Parathyroid adenoma (tissue), 2 donors: ENCODE measurements around the gene NLGN4Y.

Experiments
- H2AFZ ChIP-seq: fragments of 300-600 bp; sonication (generic); one replicate; pipeline ENCODE4 v1.7.0; 2017; ENCODE audit warnings: antibody characterized with exemption, mild to moderate bottlenecking
- H3K27ac ChIP-seq: fragments of 300-600 bp; sonication (generic); one replicate; pipeline ENCODE4 v1.7.0; 2017
- H3K27me3 ChIP-seq: fragments of 300-600 bp; sonication (generic); one replicate; pipeline ENCODE4 v1.7.0; 2017; ENCODE audit warnings: low read length; ENCODE audit not compliant: control insufficient read depth, insufficient read depth
- H3K36me3 ChIP-seq: fragments of 300-600 bp; sonication (generic); one replicate; pipeline ENCODE4 v1.7.0; 2017; ENCODE audit warnings: low read length; ENCODE audit not compliant: control insufficient read depth, insufficient read depth
- H3K4me1 ChIP-seq: fragments of 300-600 bp; sonication (generic); one replicate; pipeline ENCODE4 v1.7.0; 2017; ENCODE audit warnings: control low read depth
- H3K4me2 ChIP-seq: fragments of 300-600 bp; sonication (generic); one replicate; pipeline ENCODE4 v1.7.0; 2017; ENCODE audit warnings: low read length
- H3K4me3 ChIP-seq: fragments of 300-600 bp; sonication (generic); one replicate; pipeline ENCODE4 v1.7.0; 2017; ENCODE audit warnings: low read depth, low read length
- H3K79me2 ChIP-seq: fragments of 300-600 bp; sonication (generic); one replicate; pipeline ENCODE4 v1.7.0; 2017; ENCODE audit warnings: control low read depth
- H3K9ac ChIP-seq: fragments of 300-600 bp; sonication (generic); one replicate; pipeline ENCODE4 v1.7.0; 2017; ENCODE audit warnings: mild to moderate bottlenecking
- H3K9me3 ChIP-seq: fragments of 300-600 bp; sonication (generic); one replicate; pipeline ENCODE4 v1.7.0; 2017; ENCODE audit warnings: low read length; ENCODE audit not compliant: control insufficient read depth
- TF ChIP-seq, protein P1 (sequence below): fragments of 300-600 bp; sonication (generic); IDR thresholded peaks from one replicate; pipeline ENCODE4 v1.7.0; 2017; ENCODE audit warnings: antibody characterized with exemption, mild to moderate bottlenecking
- donor health status: primary hyperparathyroidism.

The NLGN4Y gene

DNA sequence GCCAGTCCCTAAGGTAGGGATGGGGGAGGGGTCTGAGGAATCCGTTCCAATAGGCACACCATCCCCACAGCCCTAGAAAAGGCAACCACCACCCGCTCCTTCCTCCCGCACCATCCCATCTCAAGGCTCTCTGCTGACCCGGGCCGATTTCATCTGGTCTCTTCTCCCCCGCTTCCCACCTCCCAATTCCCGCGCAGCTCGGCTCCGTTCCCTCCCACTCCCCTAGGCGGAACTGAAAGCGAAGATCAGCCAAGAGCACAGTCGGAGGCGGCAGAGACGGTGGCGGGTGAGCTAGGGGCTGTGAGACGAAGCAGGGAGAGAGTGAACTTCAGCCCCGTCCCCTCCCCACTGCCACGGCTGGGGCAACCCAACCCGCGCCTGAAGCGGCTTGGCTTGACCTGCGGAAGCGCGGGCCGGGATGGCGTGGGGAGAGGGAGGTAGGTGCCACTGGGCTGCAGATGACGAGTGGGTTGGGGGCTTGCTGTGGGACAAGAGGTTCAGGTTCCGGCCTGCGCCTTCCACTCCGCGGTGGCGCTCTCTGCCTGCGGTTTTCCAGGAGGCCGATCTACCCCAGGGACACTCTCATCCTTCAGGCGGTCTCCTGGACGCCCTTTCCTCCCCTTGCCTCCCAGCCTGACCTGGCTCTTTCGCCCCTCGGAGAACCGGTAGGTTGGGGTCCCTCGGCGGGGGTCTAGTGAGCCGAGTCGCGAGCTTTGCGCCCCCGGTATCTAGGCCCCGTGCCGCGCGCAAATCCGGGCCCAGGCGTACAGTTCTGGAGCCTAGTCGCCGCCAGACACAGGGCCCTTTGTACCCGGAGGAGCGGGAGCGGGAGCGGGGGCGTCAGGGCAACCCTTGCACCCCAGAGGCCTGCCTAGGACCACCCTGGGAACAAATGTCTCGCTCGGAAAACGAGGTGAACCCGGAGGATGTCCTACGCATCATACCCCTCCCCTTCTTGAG lies at the start of gene NLGN4Y:
Gene NLGN4Y (plus strand): TSS at position 258 of the 960 bp plus-strand sequence. CDS start 97,591 bp downstream, outside the sequence.
- Histone ChIP-seq H3K79me2 (no peaks in the 10 kb centered on the region), H2AFZ (no peak within 1 kb of the TSS), H3K9ac (no peak within 1 kb of the TSS), H3K4me2 (peak within 1 kb of the TSS; percentile 81), H3K9me3 (no peaks in the 10 kb centered on the region), H3K27ac (no peak within 1 kb of the TSS), H3K36me3 (no peaks in the 10 kb centered on the region), H3K27me3 (no peaks in the 10 kb centered on the region), H3K4me1 (no peaks in the 10 kb centered on the region), H3K4me3 (peak within 1 kb of the TSS; percentile 60)
- TF ChIP-seq, protein P1, sequence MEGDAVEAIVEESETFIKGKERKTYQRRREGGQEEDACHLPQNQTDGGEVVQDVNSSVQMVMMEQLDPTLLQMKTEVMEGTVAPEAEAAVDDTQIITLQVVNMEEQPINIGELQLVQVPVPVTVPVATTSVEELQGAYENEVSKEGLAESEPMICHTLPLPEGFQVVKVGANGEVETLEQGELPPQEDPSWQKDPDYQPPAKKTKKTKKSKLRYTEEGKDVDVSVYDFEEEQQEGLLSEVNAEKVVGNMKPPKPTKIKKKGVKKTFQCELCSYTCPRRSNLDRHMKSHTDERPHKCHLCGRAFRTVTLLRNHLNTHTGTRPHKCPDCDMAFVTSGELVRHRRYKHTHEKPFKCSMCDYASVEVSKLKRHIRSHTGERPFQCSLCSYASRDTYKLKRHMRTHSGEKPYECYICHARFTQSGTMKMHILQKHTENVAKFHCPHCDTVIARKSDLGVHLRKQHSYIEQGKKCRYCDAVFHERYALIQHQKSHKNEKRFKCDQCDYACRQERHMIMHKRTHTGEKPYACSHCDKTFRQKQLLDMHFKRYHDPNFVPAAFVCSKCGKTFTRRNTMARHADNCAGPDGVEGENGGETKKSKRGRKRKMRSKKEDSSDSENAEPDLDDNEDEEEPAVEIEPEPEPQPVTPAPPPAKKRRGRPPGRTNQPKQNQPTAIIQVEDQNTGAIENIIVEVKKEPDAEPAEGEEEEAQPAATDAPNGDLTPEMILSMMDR = no peak

DNA sequence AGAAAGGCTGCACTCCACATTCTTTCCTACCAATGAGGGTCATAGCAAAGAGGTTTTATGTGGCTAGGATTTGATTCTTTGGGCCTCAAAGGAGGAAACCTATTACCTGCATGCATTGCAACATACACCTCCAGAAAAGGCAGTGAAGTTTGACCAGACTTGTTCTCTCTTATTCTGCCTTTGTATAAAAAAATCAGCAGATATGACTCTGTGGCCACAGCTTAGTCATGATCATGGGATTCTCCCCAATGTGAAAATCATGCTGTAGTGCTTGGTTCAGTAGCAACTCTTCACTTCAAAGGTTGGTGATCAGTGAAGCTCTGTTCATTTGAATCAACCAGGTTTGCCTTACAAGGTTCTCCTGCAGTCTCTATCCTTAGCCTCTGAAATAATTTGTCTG lies 38.4 kb upstream of the NLGN4Y start:
- Histone ChIP-seq H3K27me3 (no peaks in the 10 kb centered on the region), H2AFZ (no peak overlapping the region), H3K27ac (no peak overlapping the region), H3K9ac (no peak overlapping the region), H3K9me3 (no peaks in the 10 kb centered on the region), H3K4me3 (no peak overlapping the region), H3K4me1 (no peaks in the 10 kb centered on the region), H3K36me3 (no peaks in the 10 kb centered on the region), H3K79me2 (no peaks in the 10 kb centered on the region), H3K4me2 (no peak overlapping the region)
- TF ChIP-seq, protein P1 = no peak

DNA sequence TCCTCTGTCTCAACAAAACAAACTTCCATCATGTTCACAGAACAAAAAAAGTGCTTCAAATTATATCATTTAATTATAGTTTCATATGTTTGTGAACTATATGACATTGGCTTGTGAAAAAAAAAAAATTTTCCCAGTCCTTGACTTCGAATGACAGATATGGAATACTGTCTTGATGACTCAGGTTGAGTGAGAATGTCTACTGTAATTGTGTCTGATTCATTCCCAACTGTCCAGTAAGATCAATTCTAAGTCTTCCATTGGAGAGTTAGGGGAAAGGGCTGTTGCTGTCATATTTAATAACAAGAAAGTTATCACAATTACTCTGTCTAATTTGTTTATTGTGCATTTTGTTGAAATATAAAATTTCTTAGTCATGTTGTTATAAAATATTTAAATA lies 34.1 kb upstream of the NLGN4Y start:
- H3K27ac ChIP-seq = no peak overlapping the region
- no peaks in the 10 kb centered on the region for H3K36me3 ChIP-seq

DNA sequence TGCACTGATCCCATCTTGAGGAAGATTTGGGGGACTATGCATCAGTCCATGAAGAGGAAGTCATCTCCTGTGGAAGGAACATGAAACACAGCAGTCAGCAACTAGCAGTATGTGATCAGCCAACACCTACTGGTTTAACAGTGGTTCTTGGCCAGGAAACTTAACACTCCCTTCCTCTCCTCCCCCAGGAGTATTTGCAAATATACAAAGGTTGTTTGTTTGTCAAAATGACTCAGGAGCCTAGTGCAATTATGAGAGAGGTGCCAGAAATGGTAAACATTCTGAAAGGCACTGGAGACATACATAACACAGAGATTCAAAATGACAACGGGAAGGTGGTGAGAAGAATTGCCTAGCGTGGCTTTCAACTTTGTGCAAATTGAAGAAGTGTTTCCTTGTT lies 26.3 kb upstream of the NLGN4Y start:
- TF ChIP-seq, protein P1 = no peak
- no peaks in the 10 kb centered on the region for H3K36me3 ChIP-seq
- H3K4me1 ChIP-seq = no peaks in the 10 kb centered on the region
- H2AFZ ChIP-seq = no peak overlapping the region
- H3K9ac ChIP-seq = no peak overlapping the region
- no peaks in the 10 kb centered on the region for H3K9me3 ChIP-seq
- H3K4me3 ChIP-seq = no peak overlapping the region
- H3K79me2 ChIP-seq = no peaks in the 10 kb centered on the region
- H3K27ac ChIP-seq = no peak overlapping the region
- H3K4me2 ChIP-seq = no peak overlapping the region
- no peaks in the 10 kb centered on the region for H3K27me3 ChIP-seq

More for the DNA sequence above, 34.1 kb upstream of the NLGN4Y start:
- no peak overlapping the region for H3K9ac ChIP-seq
- TF ChIP-seq, protein P1 = no peak
- no peaks in the 10 kb centered on the region for H3K4me1 ChIP-seq
- no peak overlapping the region for H3K4me2 ChIP-seq
- no peaks in the 10 kb centered on the region for H3K27me3 ChIP-seq
- no peak overlapping the region for H2AFZ ChIP-seq
- H3K79me2 ChIP-seq = no peaks in the 10 kb centered on the region
- H3K4me3 ChIP-seq = no peak overlapping the region
- H3K9me3 ChIP-seq = no peaks in the 10 kb centered on the region
